Ureter (tissue), 1 donor: ENCODE results near the gene RRAS2. TPM values are rescaled to one million over a fixed set of nuclear protein-coding genes. Genes with fewer than 3 reads are reported as not detected.
"Not testable (repeated sequence)": the region's sequence is repeated elsewhere in the genome, so short reads cannot be mapped to it uniquely, and the experiment has no call there.

Source experiments
- DNase-seq: peaks from one replicate; pipeline ENCODE4 v3.0.0-alpha.2; 2020; ENCODE audit warnings: low spot score
- total RNA-seq: library from RNA; stranded (reverse); gene quantifications from one replicate; pipeline ENCODE4 v1.2.4, GENCODE V29; 2023
- donor health status: DM: yes; HTN: yes; CAD: no.

The RRAS2 gene
- total RNA-seq, 1 donor from 2014 or later = 31.1 TPM

DNA sequence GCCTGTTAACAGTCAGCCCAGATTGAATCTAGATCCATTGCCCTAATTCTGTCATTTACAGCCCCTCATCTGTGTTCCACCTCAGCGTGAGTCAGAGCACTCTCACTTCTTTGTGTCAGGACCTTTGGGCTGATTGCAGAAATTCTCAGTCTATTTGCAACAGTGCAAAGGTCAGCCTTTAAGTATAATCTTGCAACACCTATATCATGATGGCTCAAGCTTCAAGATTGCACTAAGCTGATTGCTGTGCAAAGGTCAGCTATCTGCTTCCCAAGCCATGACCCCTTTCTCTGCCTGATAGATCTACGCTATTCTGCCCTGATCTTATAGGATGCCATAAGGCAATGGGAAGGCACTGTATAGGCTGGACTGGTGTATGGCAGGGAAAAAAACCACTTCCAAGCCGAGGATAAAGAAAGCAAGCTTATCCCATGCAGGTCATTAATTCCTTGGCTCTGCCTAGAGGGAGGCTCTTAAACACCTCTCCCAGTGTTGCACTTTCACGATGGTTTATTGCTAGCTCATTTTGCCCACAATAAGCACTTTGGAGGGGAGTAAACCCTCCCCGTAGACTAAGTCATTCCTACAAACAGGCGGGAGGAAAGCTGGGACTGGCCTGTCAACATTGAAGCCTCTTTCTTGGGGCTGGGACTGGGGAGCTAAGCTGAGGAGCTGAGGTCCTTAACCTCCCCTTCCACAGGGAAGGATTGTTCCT lies 100.6 kb downstream of the RRAS2 start:
- no peak for DNase-seq

DNA sequence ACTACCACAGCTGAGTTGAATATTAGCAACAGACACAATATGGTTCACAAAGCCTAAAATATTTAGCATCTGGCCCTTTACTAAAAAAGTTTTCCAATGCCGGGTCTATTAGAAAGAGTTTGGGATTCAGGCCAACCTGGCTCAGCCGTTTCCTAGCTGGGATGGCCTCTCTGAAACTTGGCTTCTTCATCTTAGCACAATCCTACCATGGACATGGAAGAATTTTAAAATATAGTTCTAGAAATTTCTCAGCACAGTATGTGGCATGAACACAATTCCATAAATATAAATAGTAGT lies 103.8 kb downstream of the RRAS2 start:
- no peak for DNase-seq

- no peak for DNase-seq
These were observed 104.3 kb downstream of the RRAS2 start for GRCh38 chr11:14254533-14255237.

DNA sequence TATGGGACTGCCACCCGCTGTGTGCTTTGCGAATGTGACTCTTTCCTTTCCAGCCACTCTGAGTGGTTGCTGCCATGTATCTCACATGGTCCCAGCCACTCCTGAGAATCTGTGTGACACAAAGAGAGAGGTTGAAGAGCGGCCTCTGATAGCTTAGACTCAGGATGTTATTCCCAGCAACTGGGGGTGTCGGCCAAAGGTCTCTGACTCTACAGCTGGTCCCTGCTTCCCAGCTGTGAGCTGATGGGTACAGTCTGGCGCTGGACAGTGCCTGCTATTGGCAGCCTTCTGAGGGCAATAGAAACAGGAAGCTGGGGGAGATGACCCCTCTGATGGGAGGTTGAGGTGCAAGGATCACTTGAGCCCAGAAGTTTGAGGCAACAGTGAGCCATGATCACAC lies 105.1 kb downstream of the RRAS2 start:
- DNase-seq = no peak

GRCh38 chr11:14253421-14253820 lies 105.6 kb downstream of the RRAS2 start:
- DNase-seq = no peak

DNA sequence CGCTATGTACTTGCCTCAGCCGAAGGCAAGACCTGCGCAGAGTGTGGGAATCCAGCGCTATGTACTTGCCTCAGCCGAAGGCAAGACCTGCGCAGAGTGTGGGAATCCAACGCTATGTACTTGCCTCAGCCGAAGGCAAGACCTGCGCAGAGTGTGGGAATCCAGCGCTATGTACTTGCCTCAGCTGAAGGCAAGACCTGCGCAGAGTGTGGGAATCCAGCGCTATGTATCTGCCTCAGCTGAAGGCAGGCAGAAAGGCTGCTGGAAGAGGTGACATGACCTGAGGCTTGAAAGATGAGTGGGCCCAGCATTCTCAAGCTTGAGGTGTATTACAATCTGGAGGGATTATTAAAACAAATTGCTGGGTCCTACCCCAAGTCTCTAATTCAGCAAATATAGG lies 106.5 kb downstream of the RRAS2 start:
- not testable (repeated sequence) for DNase-seq

DNA sequence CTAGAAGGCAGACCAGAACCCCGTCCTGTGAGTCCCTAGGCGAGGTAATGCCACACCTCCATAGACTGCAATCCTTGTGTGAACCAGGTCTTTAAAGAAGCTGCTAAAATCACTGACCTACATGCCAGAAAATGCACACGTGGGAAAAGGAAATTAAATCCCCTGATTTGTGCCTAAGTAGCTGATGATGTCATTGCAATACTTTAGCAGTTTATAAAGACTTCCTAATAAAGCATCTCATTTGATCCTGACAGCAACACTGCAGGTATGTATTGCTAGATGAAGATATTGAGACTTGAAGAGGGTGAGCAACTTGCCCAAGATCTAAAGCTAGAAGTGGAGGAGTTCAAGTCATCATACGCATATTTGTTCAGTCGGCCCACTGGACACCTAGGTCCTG lies 107.2 kb downstream of the RRAS2 start:
- DNase-seq = no peak

GRCh38 chr11:14249121-14249963 lies 109.6 kb downstream of the RRAS2 start:
- DNase-seq = peak; percentile 69

- DNase-seq = no peak
These were observed 110.4 kb downstream of the RRAS2 start for GRCh38 chr11:14248580-14248981.

DNA sequence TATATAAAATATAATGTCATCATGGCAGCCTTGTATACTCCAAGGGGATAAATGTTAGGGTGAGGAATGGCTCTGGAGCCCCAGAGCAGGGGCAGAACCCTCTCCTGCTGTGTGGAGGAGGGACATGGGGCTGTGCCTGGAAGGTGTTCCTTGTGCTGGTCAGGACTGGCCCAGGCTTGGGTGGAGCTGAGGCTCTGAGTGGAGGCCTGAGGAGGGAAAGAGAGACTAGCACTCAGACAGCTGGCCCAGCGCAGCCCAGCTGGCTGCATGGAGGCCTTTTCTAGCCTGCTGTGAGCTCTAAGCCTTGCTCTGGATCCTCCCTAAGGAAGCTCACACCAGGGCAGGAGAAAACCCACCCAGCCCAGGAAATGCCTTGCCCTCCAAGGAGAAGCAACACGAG lies 113.5 kb downstream of the RRAS2 start:
- no peak for DNase-seq

GRCh38 chr11:14244926-14245325 lies 114.1 kb downstream of the RRAS2 start:
- no peak for DNase-seq

DNA sequence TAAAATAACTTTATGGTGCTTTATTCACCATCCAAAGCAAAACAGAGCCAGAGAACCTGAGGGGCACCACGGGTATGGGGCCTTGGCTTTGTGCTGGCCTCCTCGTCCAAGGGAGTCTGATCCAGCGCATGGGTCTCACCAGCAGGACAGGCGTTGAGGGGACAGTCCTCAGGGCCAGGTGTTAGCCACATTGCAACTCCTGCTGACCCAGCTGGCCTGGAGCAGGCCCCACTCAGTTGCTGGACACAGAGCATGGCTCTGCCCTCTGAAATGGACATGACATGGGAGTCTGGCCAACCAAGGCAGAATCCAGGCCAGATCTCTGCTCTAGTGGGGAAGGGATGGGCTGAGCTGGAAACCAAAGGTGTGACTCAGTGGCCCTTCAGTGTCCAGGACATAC lies 116.2 kb downstream of the RRAS2 start:
- DNase-seq = no peak

DNA sequence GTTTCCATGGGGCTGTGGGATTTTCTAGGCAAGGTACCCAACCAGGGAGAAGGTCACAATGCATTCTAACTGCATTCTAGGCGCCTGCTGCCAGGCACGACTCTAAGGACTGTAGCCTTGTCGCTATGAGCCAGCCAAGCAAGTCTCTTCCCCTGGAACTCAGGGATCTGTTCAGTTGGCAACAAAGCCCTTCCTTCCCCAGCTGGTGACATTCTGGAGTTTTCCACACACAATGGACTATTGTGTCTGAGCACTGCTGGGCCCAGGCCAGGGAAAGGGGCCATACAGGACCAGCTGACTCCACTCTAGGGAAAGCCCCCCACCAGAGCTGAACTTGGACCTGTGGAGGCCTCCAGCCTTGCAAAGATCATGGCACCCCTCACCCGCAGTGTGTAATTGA lies 116.8 kb downstream of the RRAS2 start:
- no peak for DNase-seq

DNA sequence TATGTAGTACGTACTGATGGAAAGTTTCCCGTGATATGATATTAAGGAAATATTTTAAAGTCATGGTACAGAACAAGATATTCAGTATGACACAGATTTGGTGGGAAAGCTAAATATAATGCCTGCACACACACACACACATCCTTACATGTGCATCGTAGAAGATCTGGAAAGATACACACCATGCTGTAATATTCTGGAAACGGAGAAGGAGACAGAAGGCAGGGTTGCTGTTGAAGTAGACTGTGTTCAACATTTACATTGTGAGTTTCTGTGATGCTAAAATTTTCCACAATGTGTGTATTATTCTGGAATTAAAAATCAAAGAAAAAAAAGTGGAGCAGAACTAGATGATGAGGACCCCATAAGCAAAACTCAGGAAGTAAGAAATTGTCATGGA lies 118.0 kb downstream of the RRAS2 start:
- no peak for DNase-seq

- DNase-seq = no peak
These were observed 118.8 kb downstream of the RRAS2 start for GRCh38 chr11:14240221-14240620.

DNA sequence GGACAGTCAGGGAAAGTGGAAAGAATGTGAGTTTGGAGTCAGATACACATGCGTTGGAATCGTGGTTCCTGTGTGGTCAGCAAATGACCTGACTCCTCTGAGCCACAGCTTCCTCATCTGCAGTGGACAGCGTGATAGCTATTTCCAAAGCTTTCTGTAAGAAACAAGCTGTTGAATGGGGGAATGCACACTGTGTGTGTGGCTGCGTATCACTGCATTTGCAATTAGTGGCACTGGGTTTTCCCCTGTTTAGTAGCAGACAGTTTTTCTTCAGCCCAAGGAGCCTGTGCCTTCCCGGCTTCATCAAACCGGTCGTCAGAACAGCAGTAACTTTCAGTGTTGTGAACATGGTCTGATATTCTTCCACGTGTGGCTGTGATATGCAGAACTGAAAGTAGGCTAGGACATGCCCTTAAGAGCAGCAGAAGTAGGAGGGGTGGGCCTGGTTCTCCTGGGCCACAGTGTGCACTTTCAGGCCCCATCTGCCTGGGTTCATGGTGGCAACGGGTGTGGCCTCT lies 121.5 kb downstream of the RRAS2 start:
- DNase-seq = no peak

GRCh38 chr11:14235701-14236100 lies 123.3 kb downstream of the RRAS2 start:
- DNase-seq = no peak

- DNase-seq = no peak
These were observed 124.5 kb downstream of the RRAS2 start for GRCh38 chr11:14234446-14234845.

- no peak for DNase-seq
These were observed 126.3 kb downstream of the RRAS2 start for GRCh38 chr11:14232652-14233051.

DNA sequence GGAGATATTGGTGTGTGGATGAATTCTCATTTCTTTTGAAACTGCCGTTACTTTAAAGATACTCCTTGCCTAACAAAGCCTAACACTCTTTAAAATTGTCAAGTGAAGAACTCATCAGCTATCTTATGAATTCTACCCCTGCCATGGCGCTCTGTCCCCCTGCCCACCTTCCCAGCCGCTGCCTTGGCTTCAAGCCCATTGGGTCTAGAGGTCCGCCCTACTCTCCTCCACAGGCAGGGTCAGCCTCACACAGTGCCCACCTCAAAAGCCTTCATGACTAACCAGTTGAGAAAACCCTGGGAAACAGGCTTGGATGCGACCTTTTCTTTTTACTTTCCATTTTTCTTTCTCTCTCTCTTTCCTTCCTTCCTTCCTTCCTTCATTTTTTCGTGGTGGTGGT lies 128.6 kb downstream of the RRAS2 start:
- DNase-seq = no peak

GRCh38 chr11:14229472-14229871 lies 129.5 kb downstream of the RRAS2 start:
- no peak for DNase-seq

- DNase-seq = no peak
These were observed 130.6 kb downstream of the RRAS2 start for GRCh38 chr11:14228356-14228755.
